Measurements from ENCODE around the gene OR5D13. TPM values are rescaled to one million over a fixed set of nuclear protein-coding genes. Genes with fewer than 3 reads are reported as not detected.

OR5D13 gene, protein sequence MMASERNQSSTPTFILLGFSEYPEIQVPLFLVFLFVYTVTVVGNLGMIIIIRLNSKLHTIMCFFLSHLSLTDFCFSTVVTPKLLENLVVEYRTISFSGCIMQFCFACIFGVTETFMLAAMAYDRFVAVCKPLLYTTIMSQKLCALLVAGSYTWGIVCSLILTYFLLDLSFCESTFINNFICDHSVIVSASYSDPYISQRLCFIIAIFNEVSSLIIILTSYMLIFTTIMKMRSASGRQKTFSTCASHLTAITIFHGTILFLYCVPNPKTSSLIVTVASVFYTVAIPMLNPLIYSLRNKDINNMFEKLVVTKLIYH
- polyA plus RNA-seq (not detected in 2 replicates), polyA minus RNA-seq (not detected in 2 replicates)

DNA sequence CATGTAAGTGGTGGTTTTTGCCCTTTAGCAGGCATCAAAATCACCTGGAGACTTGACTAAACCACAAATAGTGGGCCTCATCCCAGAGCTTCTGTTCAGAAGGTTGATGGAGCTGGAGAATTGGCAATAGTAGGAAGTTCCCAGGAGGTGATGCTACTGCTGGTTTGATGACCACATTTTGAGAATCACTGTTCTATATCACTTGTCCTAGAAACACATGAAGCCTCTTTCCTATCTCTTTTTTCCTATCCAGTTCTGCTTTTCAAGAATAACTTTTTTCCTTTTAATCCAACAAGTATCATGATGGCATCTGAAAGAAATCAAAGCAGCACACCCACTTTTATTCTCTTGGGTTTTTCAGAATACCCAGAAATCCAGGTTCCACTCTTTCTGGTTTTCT lies at the start of gene OR5D13:
TSS of gene OR5D13 (plus strand) at position 301 of the 400 bp plus-strand sequence. CDS start at position 301, 0 bp downstream.
- H3K27me3 ChIP-seq (ENCODE audit: insufficient read depth, low read depth, low read length): no peaks in the 10 kb centered on the region
- H3K9me2 ChIP-seq (ENCODE audit: insufficient read depth, low read length): no peaks in the 10 kb centered on the region
- no peaks in the 10 kb centered on the region for H4K20me1 ChIP-seq (ENCODE audit: insufficient read depth)
- H3F3A ChIP-seq (ENCODE audit: insufficient read depth, low read length, poor library complexity, severe bottlenecking): no peaks in the 10 kb centered on the region
- H3K9ac ChIP-seq (ENCODE audit: low read length): no peak within 1 kb of the TSS
- H3K36me3 ChIP-seq (ENCODE audit: insufficient read depth, low read length): no peaks in the 10 kb centered on the region
- peaks cover 2% of the 10 kb centered on the region for H3K9me3 ChIP-seq (ENCODE audit: low read length)
- no peaks in the 10 kb centered on the region for H3K79me2 ChIP-seq (replicated peaks; ENCODE audit: insufficient read depth, low read length)
- H2AFZ ChIP-seq (ENCODE audit: low read depth, low read length): no peak within 1 kb of the TSS
- H3K27ac ChIP-seq (ENCODE audit: low read length): no peak within 1 kb of the TSS
- no peak within 1 kb of the TSS for H3K4me2 ChIP-seq (ENCODE audit: low read length)
- H3K4me3 ChIP-seq (ENCODE audit: low read length): no peak within 1 kb of the TSS
- TF ChIP-seq TAF1 (IDR thresholded peaks at IDR 0.05; ENCODE audit: low read depth): no peak
- no peak for TF ChIP-seq EP300 (conservative IDR thresholded peaks at IDR 0.05; ENCODE audit: poor library complexity, severe bottlenecking)
- TF ChIP-seq, protein P1, sequence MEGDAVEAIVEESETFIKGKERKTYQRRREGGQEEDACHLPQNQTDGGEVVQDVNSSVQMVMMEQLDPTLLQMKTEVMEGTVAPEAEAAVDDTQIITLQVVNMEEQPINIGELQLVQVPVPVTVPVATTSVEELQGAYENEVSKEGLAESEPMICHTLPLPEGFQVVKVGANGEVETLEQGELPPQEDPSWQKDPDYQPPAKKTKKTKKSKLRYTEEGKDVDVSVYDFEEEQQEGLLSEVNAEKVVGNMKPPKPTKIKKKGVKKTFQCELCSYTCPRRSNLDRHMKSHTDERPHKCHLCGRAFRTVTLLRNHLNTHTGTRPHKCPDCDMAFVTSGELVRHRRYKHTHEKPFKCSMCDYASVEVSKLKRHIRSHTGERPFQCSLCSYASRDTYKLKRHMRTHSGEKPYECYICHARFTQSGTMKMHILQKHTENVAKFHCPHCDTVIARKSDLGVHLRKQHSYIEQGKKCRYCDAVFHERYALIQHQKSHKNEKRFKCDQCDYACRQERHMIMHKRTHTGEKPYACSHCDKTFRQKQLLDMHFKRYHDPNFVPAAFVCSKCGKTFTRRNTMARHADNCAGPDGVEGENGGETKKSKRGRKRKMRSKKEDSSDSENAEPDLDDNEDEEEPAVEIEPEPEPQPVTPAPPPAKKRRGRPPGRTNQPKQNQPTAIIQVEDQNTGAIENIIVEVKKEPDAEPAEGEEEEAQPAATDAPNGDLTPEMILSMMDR (IDR thresholded peaks at IDR 0.05; ENCODE audit: poor library complexity, severe bottlenecking): no peak
- TF ChIP-seq RAD21 (conservative IDR thresholded peaks at IDR 0.05): no peak
- TF ChIP-seq, protein P2, sequence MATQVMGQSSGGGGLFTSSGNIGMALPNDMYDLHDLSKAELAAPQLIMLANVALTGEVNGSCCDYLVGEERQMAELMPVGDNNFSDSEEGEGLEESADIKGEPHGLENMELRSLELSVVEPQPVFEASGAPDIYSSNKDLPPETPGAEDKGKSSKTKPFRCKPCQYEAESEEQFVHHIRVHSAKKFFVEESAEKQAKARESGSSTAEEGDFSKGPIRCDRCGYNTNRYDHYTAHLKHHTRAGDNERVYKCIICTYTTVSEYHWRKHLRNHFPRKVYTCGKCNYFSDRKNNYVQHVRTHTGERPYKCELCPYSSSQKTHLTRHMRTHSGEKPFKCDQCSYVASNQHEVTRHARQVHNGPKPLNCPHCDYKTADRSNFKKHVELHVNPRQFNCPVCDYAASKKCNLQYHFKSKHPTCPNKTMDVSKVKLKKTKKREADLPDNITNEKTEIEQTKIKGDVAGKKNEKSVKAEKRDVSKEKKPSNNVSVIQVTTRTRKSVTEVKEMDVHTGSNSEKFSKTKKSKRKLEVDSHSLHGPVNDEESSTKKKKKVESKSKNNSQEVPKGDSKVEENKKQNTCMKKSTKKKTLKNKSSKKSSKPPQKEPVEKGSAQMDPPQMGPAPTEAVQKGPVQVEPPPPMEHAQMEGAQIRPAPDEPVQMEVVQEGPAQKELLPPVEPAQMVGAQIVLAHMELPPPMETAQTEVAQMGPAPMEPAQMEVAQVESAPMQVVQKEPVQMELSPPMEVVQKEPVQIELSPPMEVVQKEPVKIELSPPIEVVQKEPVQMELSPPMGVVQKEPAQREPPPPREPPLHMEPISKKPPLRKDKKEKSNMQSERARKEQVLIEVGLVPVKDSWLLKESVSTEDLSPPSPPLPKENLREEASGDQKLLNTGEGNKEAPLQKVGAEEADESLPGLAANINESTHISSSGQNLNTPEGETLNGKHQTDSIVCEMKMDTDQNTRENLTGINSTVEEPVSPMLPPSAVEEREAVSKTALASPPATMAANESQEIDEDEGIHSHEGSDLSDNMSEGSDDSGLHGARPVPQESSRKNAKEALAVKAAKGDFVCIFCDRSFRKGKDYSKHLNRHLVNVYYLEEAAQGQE (IDR thresholded peaks at IDR 0.05; ENCODE audit: borderline replicate concordance): no peak
- TF ChIP-seq SMC3 (conservative IDR thresholded peaks at IDR 0.05; ENCODE audit: poor library complexity): no peak
- TF ChIP-seq POLR2AphosphoS5 (IDR thresholded peaks at IDR 0.05): no peak
- TF ChIP-seq MXI1 (conservative IDR thresholded peaks at IDR 0.05; ENCODE audit: poor library complexity, severe bottlenecking): no peak

DNA sequence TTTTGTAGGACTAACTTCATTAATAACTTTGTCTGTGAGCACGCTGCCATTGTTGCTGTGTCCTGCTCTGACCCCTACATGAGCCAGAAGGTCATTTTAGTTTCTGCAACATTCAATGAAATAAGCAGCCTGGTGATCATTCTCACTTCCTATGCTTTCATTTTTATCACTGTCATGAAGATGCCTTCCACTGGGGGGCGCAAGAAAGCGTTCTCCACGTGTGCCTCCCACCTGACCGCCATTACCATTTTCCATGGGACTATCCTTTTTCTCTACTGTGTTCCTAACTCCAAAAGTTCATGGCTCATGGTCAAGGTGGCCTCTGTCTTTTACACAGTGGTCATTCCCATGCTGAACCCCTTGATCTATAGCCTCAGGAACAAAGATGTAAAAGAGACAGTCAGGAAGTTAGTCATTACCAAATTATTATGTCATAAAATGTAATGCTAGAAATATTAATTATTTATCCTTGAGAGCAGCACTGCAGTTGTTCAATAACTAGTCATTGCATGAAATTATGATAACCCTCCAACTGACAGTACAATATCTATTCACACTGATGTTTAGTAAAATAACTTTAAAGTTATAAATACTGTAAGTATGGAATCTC lies 46.4 kb upstream of the OR5D13 start:
- Histone ChIP-seq H3K9ac (ENCODE audit: low read length) (no peak overlapping the region), H2AFZ (ENCODE audit: low read depth, low read length) (no peak overlapping the region), H3K4me2 (ENCODE audit: low read length) (no peak overlapping the region), H3K27me3 (ENCODE audit: insufficient read depth, low read depth, low read length) (no peaks in the 10 kb centered on the region), H3K79me2 (replicated peaks; ENCODE audit: insufficient read depth, low read length) (no peaks in the 10 kb centered on the region), H3K9me2 (ENCODE audit: insufficient read depth, low read length) (no peaks in the 10 kb centered on the region), H3K4me3 (ENCODE audit: low read length) (no peak overlapping the region), H3F3A (ENCODE audit: insufficient read depth, low read length, poor library complexity, severe bottlenecking) (no peaks in the 10 kb centered on the region), H3K27ac (ENCODE audit: low read length) (no peak overlapping the region), H3K9me3 (ENCODE audit: low read length) (peaks cover 4% of the 10 kb centered on the region), H3K36me3 (ENCODE audit: insufficient read depth, low read length) (no peaks in the 10 kb centered on the region), H4K20me1 (ENCODE audit: insufficient read depth) (no peaks in the 10 kb centered on the region)
- TF ChIP-seq TAF1 (IDR thresholded peaks at IDR 0.05; ENCODE audit: low read depth): no peak
- TF ChIP-seq, protein P1 (IDR thresholded peaks at IDR 0.05; ENCODE audit: poor library complexity, severe bottlenecking): no peak
- no peak for TF ChIP-seq RAD21 (conservative IDR thresholded peaks at IDR 0.05)
- no peak for TF ChIP-seq MXI1 (conservative IDR thresholded peaks at IDR 0.05; ENCODE audit: poor library complexity, severe bottlenecking)
- no peak for TF ChIP-seq SMC3 (conservative IDR thresholded peaks at IDR 0.05; ENCODE audit: poor library complexity)
- no peak for TF ChIP-seq POLR2AphosphoS5 (IDR thresholded peaks at IDR 0.05)
- no peak for TF ChIP-seq EP300 (conservative IDR thresholded peaks at IDR 0.05; ENCODE audit: poor library complexity, severe bottlenecking)

All from neural cell (in vitro differentiated cells).